SKM-1 (cell line): ENCODE data around the gene AK5.
"Not testable (repeated sequence)": the region's sequence is repeated elsewhere in the genome, so short reads cannot be mapped to it uniquely, and the experiment has no call there.

ENCODE experiments used
- DNase-seq: peaks from one replicate; lab custom pipeline; 2025; ENCODE audit not compliant: unreplicated experiment; lab: John Stamatoyannopoulos, UW

Gene AK5

GRCh38 chr1:77283701-77284425 lies 2.0 kb downstream of the AK5 start:
- no peak for DNase-seq

DNA sequence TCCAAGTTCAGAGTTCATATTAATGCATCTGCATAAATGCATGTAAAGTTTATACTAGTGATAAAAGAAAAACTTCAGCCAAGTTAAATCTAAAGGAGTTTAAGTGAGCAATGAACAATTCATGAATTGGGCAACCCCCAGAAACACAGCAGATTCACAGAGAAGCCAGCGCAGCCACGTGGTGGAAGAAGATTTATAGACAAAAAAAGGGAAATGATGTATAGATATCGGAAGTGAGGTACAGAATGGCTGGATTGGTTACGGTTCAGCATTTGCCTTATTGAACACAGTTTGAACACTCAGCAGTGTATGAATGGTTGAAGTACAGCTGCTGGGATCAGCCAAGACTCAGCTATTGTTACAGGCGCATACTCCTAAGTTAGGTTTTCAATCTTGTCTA lies 5.7 kb downstream of the AK5 start:
- no peak for DNase-seq

GRCh38 chr1:77288275-77288674 lies 6.5 kb downstream of the AK5 start:
- no peak for DNase-seq

GRCh38 chr1:77290576-77290975 lies 8.8 kb downstream of the AK5 start:
- DNase-seq = no peak

DNA sequence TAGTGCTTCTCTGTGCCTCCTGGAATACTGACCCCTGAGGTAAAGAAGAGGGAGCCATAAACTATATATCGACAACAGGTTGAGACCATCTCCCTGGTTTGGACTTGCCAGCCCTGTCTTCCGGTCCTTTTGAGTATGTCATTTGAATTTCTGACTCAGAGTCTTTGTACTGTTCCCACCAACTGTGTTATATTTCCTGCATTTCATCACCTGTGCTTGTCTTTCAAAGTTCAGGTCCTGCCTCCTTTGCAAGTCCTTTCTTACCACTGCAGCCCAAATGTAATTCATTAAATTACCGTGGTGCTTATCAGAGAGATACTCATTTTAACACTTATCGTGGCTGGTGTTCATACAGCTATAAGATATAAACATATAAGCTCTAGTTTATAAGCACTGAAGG lies 10.7 kb downstream of the AK5 start:
- DNase-seq = no peak

DNA sequence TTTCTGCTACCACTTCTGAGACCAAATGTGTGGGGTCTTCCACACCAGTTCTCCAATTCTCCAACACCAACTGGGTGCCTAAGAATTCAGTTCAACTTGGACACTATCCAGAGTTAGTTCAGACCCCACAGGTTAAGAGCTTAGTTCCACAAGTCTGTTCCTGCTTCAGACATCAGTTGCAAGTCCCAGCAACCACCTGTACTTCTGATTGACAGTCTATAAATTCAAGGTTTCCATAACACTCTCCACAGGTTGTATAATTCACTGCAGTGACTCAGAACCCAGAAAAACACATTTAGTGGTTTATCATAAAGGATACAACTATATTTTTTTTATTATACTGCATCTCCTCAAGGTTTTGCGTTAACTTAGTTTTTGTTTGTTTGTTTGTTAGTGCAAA lies 18.7 kb downstream of the AK5 start:
- no peak for DNase-seq

DNA sequence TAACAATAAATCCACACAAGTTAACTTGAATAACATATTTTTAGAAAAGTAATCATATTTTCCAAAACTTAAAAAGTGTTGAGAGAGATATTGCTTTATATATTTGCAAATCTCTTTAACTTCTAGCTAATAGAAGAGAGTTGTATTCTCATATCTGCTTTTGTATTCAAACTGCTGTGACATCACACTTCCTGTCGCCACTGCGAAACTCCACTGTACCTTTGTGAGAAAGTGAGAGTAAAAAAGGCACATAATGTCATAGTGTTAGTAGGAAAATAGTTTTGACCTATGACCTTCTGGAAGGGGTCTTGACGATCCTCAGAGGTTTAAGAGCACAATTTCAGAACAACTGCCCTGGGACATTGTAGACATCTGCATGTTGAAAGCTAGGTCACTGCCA lies 21.6 kb downstream of the AK5 start:
- DNase-seq = no peak

DNA sequence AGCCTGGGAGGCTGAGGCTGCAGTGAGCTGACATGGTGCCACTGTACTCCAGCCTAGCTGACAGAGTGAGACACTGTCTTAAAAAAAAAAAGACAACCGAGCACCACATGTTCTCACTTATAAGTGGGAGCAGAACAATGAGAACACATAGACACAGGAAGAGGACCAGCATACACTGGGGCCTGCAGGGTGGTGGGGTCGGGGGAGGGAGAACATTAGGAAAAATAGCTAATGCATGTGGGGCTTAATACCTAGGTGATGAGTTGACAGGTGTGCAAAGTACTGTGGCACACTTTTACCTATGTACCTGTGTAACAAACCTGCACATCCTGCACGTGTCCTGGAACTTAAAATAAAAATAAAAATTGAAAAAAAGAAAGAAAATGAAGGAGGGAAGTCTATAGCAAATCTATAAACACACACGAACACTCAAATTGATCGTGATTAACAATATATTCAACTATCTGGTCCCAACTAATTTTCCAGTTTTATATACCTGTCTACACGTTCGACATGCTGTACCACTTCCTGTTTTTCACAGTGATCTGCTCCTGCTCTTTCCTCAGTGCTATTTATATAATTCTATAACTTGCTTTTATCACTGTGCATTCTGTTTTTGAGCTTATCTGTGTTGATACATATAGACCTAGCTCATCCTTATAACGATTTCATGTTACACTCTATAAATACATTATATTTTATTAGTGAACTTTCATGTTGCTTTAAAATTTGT lies 27.2 kb downstream of the AK5 start:
- no peak for DNase-seq

DNA sequence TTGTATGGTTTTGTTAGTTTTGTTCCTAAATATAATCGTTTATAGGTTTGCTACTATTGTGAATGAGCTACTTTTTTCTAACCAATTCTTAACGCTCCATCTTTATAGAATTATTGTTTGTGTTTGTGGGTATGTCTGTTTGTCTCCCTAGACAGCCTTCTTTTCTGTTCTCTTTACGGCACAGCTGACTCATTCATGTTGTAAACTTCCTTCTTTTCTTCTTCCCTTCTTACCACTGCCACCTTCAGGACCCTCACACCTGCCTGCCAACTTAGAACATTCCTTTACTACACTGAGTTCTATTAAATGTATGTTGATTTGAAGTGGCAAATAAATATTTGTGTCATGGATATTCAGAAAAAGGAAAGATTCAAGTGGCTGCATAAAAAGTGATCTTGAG lies 29.1 kb downstream of the AK5 start:
- no peak for DNase-seq

GRCh38 chr1:77312364-77312763 lies 30.5 kb downstream of the AK5 start:
- not testable (repeated sequence) for DNase-seq

GRCh38 chr1:77313491-77313890 lies 31.7 kb downstream of the AK5 start:
- DNase-seq = peak; percentile 14

- DNase-seq = no peak
Observed at GRCh38 chr1:77316006-77316405, 34.2 kb downstream of the AK5 start.

DNA sequence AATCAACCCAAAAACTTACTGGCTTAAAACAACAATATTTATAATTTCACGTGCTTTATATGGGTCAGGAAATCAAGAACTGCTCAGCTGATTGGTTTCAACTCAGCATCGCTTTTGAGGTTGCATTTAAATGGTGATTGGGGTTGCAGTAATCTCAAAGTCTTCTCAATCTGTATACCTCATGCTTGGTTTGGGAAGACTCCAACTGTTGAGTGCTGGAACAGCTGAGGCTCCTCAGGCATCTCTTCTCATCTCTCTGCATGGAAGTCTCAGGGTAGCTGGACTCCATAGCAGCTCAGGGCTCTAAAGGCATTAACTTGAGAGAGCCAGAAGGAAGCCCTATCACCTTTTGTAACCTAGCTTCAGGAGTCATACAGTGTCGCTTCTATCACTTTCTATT lies 35.1 kb downstream of the AK5 start:
- DNase-seq = no peak

- DNase-seq = no peak
Observed at GRCh38 chr1:77319036-77319705, 37.4 kb downstream of the AK5 start.

- no peak for DNase-seq
Observed at GRCh38 chr1:77322061-77322900, 40.5 kb downstream of the AK5 start.

GRCh38 chr1:77333501-77333900 lies 51.7 kb downstream of the AK5 start:
- no peak for DNase-seq

DNA sequence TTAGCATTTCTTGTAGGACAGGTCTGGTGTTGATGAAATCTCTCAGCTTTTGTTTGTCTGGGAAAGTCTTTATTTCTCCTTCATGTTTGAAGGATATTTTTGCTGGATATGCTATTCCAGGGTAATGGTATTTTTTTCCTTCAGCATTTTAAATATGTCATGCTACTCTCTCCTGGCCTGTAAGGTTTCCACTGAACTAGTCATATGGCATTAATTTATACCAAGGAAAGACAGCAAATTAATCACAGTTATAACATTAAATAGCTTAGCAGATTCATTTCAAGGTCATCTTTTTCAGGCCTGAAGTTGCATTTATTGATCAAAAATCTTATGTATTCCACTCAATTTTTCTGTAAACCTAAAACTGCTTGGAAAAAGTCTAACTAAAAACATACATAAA lies 54.9 kb downstream of the AK5 start:
- DNase-seq = no peak

- DNase-seq = no peak
Observed at GRCh38 chr1:77339326-77339725, 57.5 kb downstream of the AK5 start.

- DNase-seq = no peak
Observed at GRCh38 chr1:77341195-77341594, 59.4 kb downstream of the AK5 start.

DNA sequence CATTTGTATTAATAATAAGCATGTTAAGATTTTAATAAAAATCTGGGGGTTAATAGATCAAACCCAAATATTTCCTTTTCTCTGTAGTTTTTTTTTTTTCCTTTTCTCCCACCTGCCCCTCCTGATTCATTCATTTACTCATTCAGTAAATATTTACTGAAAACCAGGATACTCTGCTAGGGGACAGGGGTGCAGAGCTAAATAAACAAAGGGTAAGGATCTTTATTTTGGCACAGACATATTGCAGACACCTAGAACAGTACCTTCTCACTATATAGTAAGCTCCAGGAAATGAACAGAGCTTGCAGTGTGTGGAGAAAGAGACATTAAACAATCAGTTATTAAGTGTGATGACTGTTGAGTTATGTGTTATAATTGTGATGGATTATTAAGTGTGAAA lies 60.9 kb downstream of the AK5 start:
- no peak for DNase-seq

DNA sequence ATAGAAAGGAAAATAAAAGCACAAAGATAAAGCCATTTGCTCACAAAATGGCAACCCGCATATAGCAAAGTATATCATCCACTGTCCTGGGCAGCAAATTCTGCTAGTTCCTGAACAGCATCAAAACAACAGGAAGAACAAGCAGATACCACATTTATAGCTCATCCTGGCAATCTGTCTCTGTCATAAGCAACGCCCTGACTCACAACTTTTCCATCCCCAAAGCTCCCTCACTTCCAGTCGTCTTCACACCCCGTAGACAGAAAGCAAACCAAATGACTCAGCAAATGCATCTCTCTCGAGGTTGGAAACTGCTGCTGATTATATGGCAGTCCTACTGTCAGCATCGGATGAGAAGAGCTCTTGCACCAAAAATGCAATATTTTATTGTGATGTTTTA lies 65.8 kb downstream of the AK5 start:
- no peak for DNase-seq
